HG02678 (cell line): ENCODE data around the gene RAB8A.
"Not testable (repeated sequence)": the region's sequence is repeated elsewhere in the genome, so short reads cannot be mapped to it uniquely, and the experiment has no call there.

Experiments used
- ATAC-seq: cut with Tn5 transposase; IDR thresholded peaks from one replicate; pipeline ENCODE4 v1.9.1; 2021; ENCODE audit warnings: mild to moderate bottlenecking, moderate library complexity; ENCODE audit not compliant: unreplicated experiment

Gene RAB8A

DNA sequence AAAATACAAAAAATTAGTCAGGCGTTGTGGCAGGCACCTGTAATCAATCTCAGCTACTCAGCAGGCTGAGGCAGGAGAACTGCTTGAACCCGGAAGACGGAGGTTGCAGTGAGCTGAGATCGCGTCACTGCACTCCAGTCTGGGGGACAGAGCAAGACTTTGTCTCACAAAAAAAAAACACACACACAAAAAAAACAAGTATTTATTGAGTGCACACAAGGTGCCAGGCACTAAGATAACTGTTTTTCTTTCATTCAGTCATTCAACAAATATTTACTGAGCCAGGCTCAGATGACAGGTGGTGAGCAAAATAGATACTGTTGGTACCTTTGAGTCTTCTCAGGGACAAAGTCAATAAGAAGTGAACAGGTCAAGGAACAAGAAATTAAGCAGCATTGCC is 55.4 kb downstream of the RAB8A start:
- no peak for ATAC-seq

DNA sequence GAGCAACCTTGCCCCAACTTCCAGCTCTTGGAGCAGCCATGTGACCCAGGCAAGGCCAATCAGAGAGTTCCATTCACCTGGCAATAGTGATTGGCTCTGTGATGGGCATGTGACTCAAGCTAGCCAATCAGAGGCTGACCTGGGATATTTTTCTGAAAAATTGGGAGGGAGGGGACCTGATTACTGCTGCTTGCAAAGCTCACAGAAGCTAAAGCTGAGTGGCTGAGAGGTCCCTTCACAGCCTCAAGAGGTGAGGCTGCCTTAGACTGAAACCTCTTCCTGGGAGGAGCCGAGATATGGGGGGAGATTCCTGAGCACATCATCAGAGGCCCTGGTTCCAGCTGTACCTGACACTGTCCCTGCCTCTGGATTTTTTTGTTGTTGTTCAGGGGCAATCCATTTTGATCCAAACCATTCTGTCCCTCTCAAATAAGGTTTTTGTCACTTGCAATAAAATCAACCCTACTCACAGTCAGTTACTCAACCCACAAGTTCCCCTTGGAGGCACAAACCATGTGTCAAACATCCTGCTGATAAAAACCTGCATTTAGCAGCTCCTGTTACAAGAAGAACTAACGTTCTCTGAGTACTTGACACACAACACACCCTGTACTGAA is 56.9 kb downstream of the RAB8A start:
- no peak for ATAC-seq

GRCh38 chr19:16170134-16170533 is 58.4 kb downstream of the RAB8A start:
- no peak for ATAC-seq

- ATAC-seq, result peak; percentile 63
These were observed 64.3 kb downstream of the RAB8A start for GRCh38 chr19:16175954-16176353.

GRCh38 chr19:16178866-16179265 is 67.2 kb downstream of the RAB8A start:
- ATAC-seq, result not testable (repeated sequence)

- ATAC-seq, result no peak
These were observed 68.9 kb downstream of the RAB8A start for GRCh38 chr19:16180611-16181010.
